Kidney (tissue), 14 donors: ENCODE data around the gene SLC28A1. TPM values are rescaled to one million over a fixed set of nuclear protein-coding genes. Genes with fewer than 3 reads are reported as not detected.

Source experiments
- DNase-seq, 5 donors: peaks; one replicate each; pipeline ENCODE4 v3.0.0-alpha.2; 2013 to 2020
- FAIRE-seq: peaks from 2 replicates; lab custom pipeline; 2012; peaks lifted over from hg19 to GRCh38; lab: Jason Lieb, UNC
- H3K27ac ChIP-seq, 2 donors: one replicate each; pipeline ENCODE4 v1.7.0; 2013; ENCODE audit warnings: low read depth in 2 of 2, low read length in 2 of 2, inconsistent platforms in 1 of 2
- H3K27me3 ChIP-seq: one replicate; pipeline ENCODE4 v1.7.1; 2013; ENCODE audit warnings: low read length, inconsistent platforms; ENCODE audit not compliant: control insufficient read depth, insufficient read depth
- H3K36me3 ChIP-seq, 3 donors: one replicate each; pipeline versions ENCODE4 v1.7.0 to v1.7.1; 2013; ENCODE audit warnings: low read length in 3 of 3, control low read depth in 1 of 3, inconsistent platforms in 1 of 3; ENCODE audit not compliant: insufficient read depth in 3 of 3, control insufficient read depth in 2 of 3
- H3K4me1 ChIP-seq, 3 donors: one replicate each; pipeline versions ENCODE4 v1.7.0 to v1.7.1; 2013; ENCODE audit warnings: low read length in 3 of 3, inconsistent platforms in 1 of 3, low read depth in 1 of 3; ENCODE audit not compliant: control insufficient read depth in 2 of 3, insufficient read depth in 2 of 3
- H3K4me3 ChIP-seq, 3 donors: one replicate each; pipeline versions ENCODE4 v1.7.0 to v1.8.1; 2013; ENCODE audit warnings: low read length in 3 of 3, control low read depth in 1 of 3, inconsistent platforms in 1 of 3
- H3K9ac ChIP-seq, 3 donors: one replicate each; pipeline versions ENCODE4 v1.7.0 to v1.7.1; 2013; ENCODE audit warnings: low read length in 3 of 3, control low read depth in 1 of 3, inconsistent platforms in 1 of 3
- H3K9me3 ChIP-seq, 3 donors: one replicate each; pipeline versions ENCODE4 v1.7.0 to v1.7.1; 2013; ENCODE audit warnings: low read length in 3 of 3, control low read depth in 1 of 3, inconsistent platforms in 1 of 3; ENCODE audit not compliant: control insufficient read depth in 2 of 3, insufficient read depth in 1 of 3
- CTCF ChIP-seq: IDR thresholded peaks from 3 replicates; pipeline ENCODE4 v1.5.1; 2012; ENCODE audit warnings: mild to moderate bottlenecking, moderate library complexity, borderline replicate concordance; ENCODE audit not compliant: insufficient read depth; ENCODE audit errors: extremely low read depth
- intact Hi-C: fragments of 100-400 bp; cut with DNase I; formaldehyde crosslinking; loops from one replicate; pipeline ENCODE4 v1.11.1; 2022
- polyA plus RNA-seq: library from polyadenylated mRNA; stranded (reverse); fragments of 350-450 nt; fragmentation: Illumina TruSeq; extraction: RNeasy Lipid Tissue Mini Kit (QIAGEN cat#74804); gene quantifications from one replicate; pipeline ENCODE4 v1.2.3, GENCODE V29; 2014; ENCODE audit warnings: low read depth, low replicate concordance; ENCODE audit not compliant: insufficient read depth
- total RNA-seq: library from RNA; stranded (reverse); fragmentation: NEBNext Ultra II Directional; extraction: Animal tissue kit (Norgen Biotek cat#: 25700); gene quantifications from one replicate; pipeline ENCODE4 v1.2.1, GENCODE V29; 2021
- donor health status: control.
- donor health status: control.
- donor health status: control.
- donor health status: control.
- donor health status: control.
- donor health status: DM: yes; HTN: yes; CAD: no.
- donor health status: Normal renal cell carcinoma (clear cell type).

The SLC28A1 gene
- total and polyA plus RNA-seq, 2 donors from 2014 or later, result 12.8 to 51.2 TPM

GRCh38 chr15:84893607-84894006, 9.1 kb downstream of the SLC28A1 start:
- TF ChIP-seq CTCF, result no peak
- no peaks in the 10 kb centered on the region for H3K9me3 ChIP-seq
- FAIRE-seq (no peak), DNase-seq (no peak)
- no peaks in the 10 kb centered on the region for H3K27me3 ChIP-seq
- intact Hi-C loops, result no loop called here
- peaks cover 0 to 14% (median 3%) of the 10 kb centered on the region in 3 donors for H3K36me3 ChIP-seq
- no peak overlapping the region for H3K27ac ChIP-seq
- H3K4me1 ChIP-seq, result no peaks in the 10 kb centered on the region
- no peak overlapping the region for H3K9ac ChIP-seq
- H3K4me3 ChIP-seq, result no peak overlapping the region

GRCh38 chr15:84894736-84895425, 10.4 kb downstream of the SLC28A1 start:
- intact Hi-C loops, result no loop called here
- H3K4me3 ChIP-seq, result no peak overlapping the region
- peaks cover 0 to 14% (median 3%) of the 10 kb centered on the region in 3 donors for H3K36me3 ChIP-seq
- TF ChIP-seq CTCF, result no peak
- no peak for DNase-seq
- H3K9ac ChIP-seq, result no peak overlapping the region
- no peak for FAIRE-seq
- no peaks in the 10 kb centered on the region for H3K4me1 ChIP-seq
- no peak overlapping the region for H3K27ac ChIP-seq
- H3K27me3 ChIP-seq, result no peaks in the 10 kb centered on the region
- no peaks in the 10 kb centered on the region for H3K9me3 ChIP-seq

- intact Hi-C loops, result no loop called here
- H3K9ac ChIP-seq, result no peak overlapping the region
- FAIRE-seq (no peak), DNase-seq (peak in 3 of 5 donors; percentile 49 to 69 (median 63))
- peaks cover 0 to 3% (median 0%) of the 10 kb centered on the region in 3 donors for H3K36me3 ChIP-seq
- no peak overlapping the region for H3K4me3 ChIP-seq
- no peak overlapping the region for H3K27ac ChIP-seq
- TF ChIP-seq CTCF, result no peak
- no peaks in the 10 kb centered on the region for H3K9me3 ChIP-seq
- no peaks in the 10 kb centered on the region for H3K4me1 ChIP-seq
- no peaks in the 10 kb centered on the region for H3K27me3 ChIP-seq
These were observed 14.3 kb downstream of the SLC28A1 start for GRCh38 chr15:84898761-84899160.

- DNase-seq (no peak), FAIRE-seq (no peak)
- intact Hi-C loops, result no loop called here
- Histone ChIP-seq H3K36me3 (no peaks in the 10 kb centered on the region), H3K9me3 (no peaks in the 10 kb centered on the region), H3K27ac (no peak overlapping the region), H3K4me3 (no peak overlapping the region), H3K9ac (no peak overlapping the region), H3K4me1 (peaks cover 0 to 4% (median 0%) of the 10 kb centered on the region in 3 donors), H3K27me3 (no peaks in the 10 kb centered on the region)
- no peak for TF ChIP-seq CTCF
These were observed 15.3 kb downstream of the SLC28A1 start for GRCh38 chr15:84899750-84900149.
